ENCODE data around the gene GON4L.

GRCh38 chr1:155858800-155859233 is 1.8 kb upstream of the GON4L start:
- no peak for TF ChIP-seq CTCF (IDR thresholded peaks at IDR 0.05; ENCODE audit: low read depth, low read length, poor library complexity, severe bottlenecking)
- TF ChIP-seq EZH2phosphoT487 (IDR thresholded peaks at IDR 0.05; ENCODE audit: borderline replicate concordance, low read length): no peak
